Dendritic cell treated with granulocyte-macrophage colony-stimulating factor and Interleukin-4, amounts not matched to agents 40 ng/mL and 50 ng/mL, for 4 days (primary cell): ENCODE measurements around the gene FNDC3B.

Experiments
- H3K27ac Mint-ChIP-seq: one replicate; pipeline ENCODE4 v1.8.0; 2022; ENCODE audit warnings: mild to moderate bottlenecking, mixed read lengths
- H3K27me3 Mint-ChIP-seq: one replicate; pipeline ENCODE4 v1.8.0; 2022; ENCODE audit warnings: mild to moderate bottlenecking, mixed read lengths
- H3K36me3 Mint-ChIP-seq: one replicate; pipeline ENCODE4 v1.8.0; 2022; ENCODE audit warnings: low read depth, mixed read lengths
- H3K4me1 Mint-ChIP-seq: one replicate; pipeline ENCODE4 v1.8.0; 2022; ENCODE audit warnings: low read depth, mixed read lengths
- H3K4me3 Mint-ChIP-seq: one replicate; pipeline ENCODE4 v1.8.0; 2022; ENCODE audit warnings: mild to moderate bottlenecking, moderate library complexity, mixed read lengths
- H3K9me3 Mint-ChIP-seq: one replicate; pipeline ENCODE4 v1.8.0; 2022; ENCODE audit warnings: mixed read lengths
- intact Hi-C: fragments of 100-400 bp; cut with micrococcal nuclease; formaldehyde crosslinking; loops from one replicate; pipeline ENCODE4 v1.15.0; 2022

The FNDC3B gene

GRCh38 chr3:172151651-172152649 lies 112.6 kb downstream of the FNDC3B start:
- H3K4me1 Mint-ChIP-seq, result peaks cover 70% of the 10 kb centered on the region
- peak overlapping the region; percentile 80 for H3K27ac Mint-ChIP-seq
- intact Hi-C loops, result no loop called here
- no peak overlapping the region for H3K4me3 Mint-ChIP-seq
- no peaks in the 10 kb centered on the region for H3K27me3 Mint-ChIP-seq
- H3K9me3 Mint-ChIP-seq, result no peaks in the 10 kb centered on the region
- peaks cover 12% of the 10 kb centered on the region for H3K36me3 Mint-ChIP-seq

GRCh38 chr3:172152874-172153273 lies 113.5 kb downstream of the FNDC3B start:
- Mint-ChIP-seq H3K27me3 (no peaks in the 10 kb centered on the region), H3K36me3 (peaks cover 12% of the 10 kb centered on the region), H3K4me1 (peaks cover 67% of the 10 kb centered on the region), H3K4me3 (peak overlapping the region; percentile 60), H3K9me3 (no peaks in the 10 kb centered on the region), H3K27ac (peak overlapping the region; percentile 80)
- intact Hi-C loops, result no loop called here

GRCh38 chr3:172153335-172153861 lies 114.0 kb downstream of the FNDC3B start:
- H3K27me3 Mint-ChIP-seq, result no peaks in the 10 kb centered on the region
- no peaks in the 10 kb centered on the region for H3K9me3 Mint-ChIP-seq
- H3K4me1 Mint-ChIP-seq, result peaks cover 67% of the 10 kb centered on the region
- peak overlapping the region; percentile 60 for H3K4me3 Mint-ChIP-seq
- intact Hi-C loops, result no loop called here
- H3K27ac Mint-ChIP-seq, result peak overlapping the region; percentile 80
- H3K36me3 Mint-ChIP-seq, result peaks cover 17% of the 10 kb centered on the region

- H3K36me3 Mint-ChIP-seq, result peaks cover 21% of the 10 kb centered on the region
- peak overlapping the region; percentile 51 for H3K27ac Mint-ChIP-seq
- no peaks in the 10 kb centered on the region for H3K27me3 Mint-ChIP-seq
- intact Hi-C loops, result no loop called here
- no peaks in the 10 kb centered on the region for H3K9me3 Mint-ChIP-seq
- H3K4me3 Mint-ChIP-seq, result peak overlapping the region; percentile 7
- H3K4me1 Mint-ChIP-seq, result peaks cover 70% of the 10 kb centered on the region
Observed at GRCh38 chr3:172154768-172155664, 115.6 kb downstream of the FNDC3B start.

- no peaks in the 10 kb centered on the region for H3K27me3 Mint-ChIP-seq
- no peaks in the 10 kb centered on the region for H3K9me3 Mint-ChIP-seq
- peaks cover 21% of the 10 kb centered on the region for H3K36me3 Mint-ChIP-seq
- H3K27ac Mint-ChIP-seq, result no peak overlapping the region
- intact Hi-C loops, result no loop called here
- H3K4me3 Mint-ChIP-seq, result no peak overlapping the region
- peaks cover 75% of the 10 kb centered on the region for H3K4me1 Mint-ChIP-seq
Observed at GRCh38 chr3:172155897-172156585, 116.7 kb downstream of the FNDC3B start.

- Mint-ChIP-seq H3K9me3 (no peaks in the 10 kb centered on the region), H3K36me3 (peaks cover 24% of the 10 kb centered on the region), H3K27ac (no peak overlapping the region), H3K4me3 (no peak overlapping the region), H3K27me3 (no peaks in the 10 kb centered on the region), H3K4me1 (peaks cover 73% of the 10 kb centered on the region)
- intact Hi-C loops, result no loop called here
Observed at GRCh38 chr3:172156586-172156955, 117.2 kb downstream of the FNDC3B start.

GRCh38 chr3:172157564-172158258 lies 118.3 kb downstream of the FNDC3B start:
- no peaks in the 10 kb centered on the region for H3K27me3 Mint-ChIP-seq
- H3K9me3 Mint-ChIP-seq, result no peaks in the 10 kb centered on the region
- no peak overlapping the region for H3K27ac Mint-ChIP-seq
- intact Hi-C loops, result no loop called here
- peaks cover 22% of the 10 kb centered on the region for H3K36me3 Mint-ChIP-seq
- H3K4me3 Mint-ChIP-seq, result no peak overlapping the region
- peaks cover 62% of the 10 kb centered on the region for H3K4me1 Mint-ChIP-seq

GRCh38 chr3:172158741-172159140 lies 119.4 kb downstream of the FNDC3B start:
- no peaks in the 10 kb centered on the region for H3K27me3 Mint-ChIP-seq
- H3K9me3 Mint-ChIP-seq, result no peaks in the 10 kb centered on the region
- no peak overlapping the region for H3K4me3 Mint-ChIP-seq
- peak overlapping the region; percentile 69 for H3K27ac Mint-ChIP-seq
- peaks cover 22% of the 10 kb centered on the region for H3K36me3 Mint-ChIP-seq
- H3K4me1 Mint-ChIP-seq, result peaks cover 52% of the 10 kb centered on the region
- intact Hi-C loops, result no loop called here

GRCh38 chr3:172159376-172159775 lies 120.0 kb downstream of the FNDC3B start:
- H3K27ac Mint-ChIP-seq, result peak overlapping the region; percentile 69
- H3K4me1 Mint-ChIP-seq, result peaks cover 45% of the 10 kb centered on the region
- intact Hi-C loops, result no loop called here
- peaks cover 22% of the 10 kb centered on the region for H3K36me3 Mint-ChIP-seq
- H3K27me3 Mint-ChIP-seq, result no peaks in the 10 kb centered on the region
- no peaks in the 10 kb centered on the region for H3K9me3 Mint-ChIP-seq
- no peak overlapping the region for H3K4me3 Mint-ChIP-seq

GRCh38 chr3:172159962-172160538 lies 120.7 kb downstream of the FNDC3B start:
- intact Hi-C loops, result no loop called here
- Mint-ChIP-seq H3K9me3 (no peaks in the 10 kb centered on the region), H3K36me3 (peaks cover 22% of the 10 kb centered on the region), H3K27ac (peak overlapping the region; percentile 69), H3K27me3 (no peaks in the 10 kb centered on the region), H3K4me1 (peaks cover 38% of the 10 kb centered on the region), H3K4me3 (no peak overlapping the region)

- H3K36me3 Mint-ChIP-seq, result peaks cover 19% of the 10 kb centered on the region
- intact Hi-C loops, result no loop called here
- no peak overlapping the region for H3K4me3 Mint-ChIP-seq
- no peaks in the 10 kb centered on the region for H3K27me3 Mint-ChIP-seq
- no peaks in the 10 kb centered on the region for H3K9me3 Mint-ChIP-seq
- H3K4me1 Mint-ChIP-seq, result peaks cover 30% of the 10 kb centered on the region
- H3K27ac Mint-ChIP-seq, result no peak overlapping the region
Observed at GRCh38 chr3:172161133-172161789, 121.9 kb downstream of the FNDC3B start.

- peaks cover 27% of the 10 kb centered on the region for H3K4me1 Mint-ChIP-seq
- H3K27me3 Mint-ChIP-seq, result no peaks in the 10 kb centered on the region
- no peaks in the 10 kb centered on the region for H3K9me3 Mint-ChIP-seq
- H3K27ac Mint-ChIP-seq, result no peak overlapping the region
- H3K36me3 Mint-ChIP-seq, result peaks cover 15% of the 10 kb centered on the region
- intact Hi-C loops, result no loop called here
- no peak overlapping the region for H3K4me3 Mint-ChIP-seq
Observed at GRCh38 chr3:172161959-172162358, 122.6 kb downstream of the FNDC3B start.
